Endothelial cell of umbilical vein (primary cell): ENCODE results near the gene KIF2B.

Experiments used
- EZH2 ChIP-seq: IDR thresholded peaks from 2 replicates; pipeline ENCODE4 v1.6.1; 2012; ENCODE audit warnings: borderline replicate concordance, low read depth, mild to moderate bottlenecking, moderate library complexity, low read length, inconsistent platforms; ENCODE audit not compliant: severe bottlenecking
- POLR2A ChIP-seq: IDR thresholded peaks from 2 replicates; pipeline ENCODE4 v1.6.1; 2012; ENCODE audit warnings: low read depth, mild to moderate bottlenecking, control low read depth, low read length
- POLR2AphosphoS5 ChIP-seq: IDR thresholded peaks from 2 replicates; pipeline ENCODE4 v1.6.1; 2012; ENCODE audit warnings: low read depth, mild to moderate bottlenecking, control low read depth, low read length, moderate library complexity; ENCODE audit not compliant: insufficient read depth
- TF ChIP-seq, protein P1 (sequence below), 2 donors: IDR thresholded peaks; 1 replicate in 1 of 2; 2 replicates in 1 of 2; pipeline ENCODE4 v1.5.1; 2011; ENCODE audit warnings: low read length in 2 of 2, mild to moderate bottlenecking in 2 of 2, moderate library complexity in 2 of 2, control low read depth in 1 of 2, inconsistent platforms in 1 of 2, low read depth in 1 of 2; ENCODE audit not compliant: insufficient read depth in 1 of 2; ENCODE audit errors: extremely low read depth in 1 of 2
- TF ChIP-seq, protein P2 (sequence below): IDR thresholded peaks from 2 replicates; pipeline ENCODE4 v1.6.1; 2011; ENCODE audit not compliant: insufficient read depth, insufficient read length

DNA sequence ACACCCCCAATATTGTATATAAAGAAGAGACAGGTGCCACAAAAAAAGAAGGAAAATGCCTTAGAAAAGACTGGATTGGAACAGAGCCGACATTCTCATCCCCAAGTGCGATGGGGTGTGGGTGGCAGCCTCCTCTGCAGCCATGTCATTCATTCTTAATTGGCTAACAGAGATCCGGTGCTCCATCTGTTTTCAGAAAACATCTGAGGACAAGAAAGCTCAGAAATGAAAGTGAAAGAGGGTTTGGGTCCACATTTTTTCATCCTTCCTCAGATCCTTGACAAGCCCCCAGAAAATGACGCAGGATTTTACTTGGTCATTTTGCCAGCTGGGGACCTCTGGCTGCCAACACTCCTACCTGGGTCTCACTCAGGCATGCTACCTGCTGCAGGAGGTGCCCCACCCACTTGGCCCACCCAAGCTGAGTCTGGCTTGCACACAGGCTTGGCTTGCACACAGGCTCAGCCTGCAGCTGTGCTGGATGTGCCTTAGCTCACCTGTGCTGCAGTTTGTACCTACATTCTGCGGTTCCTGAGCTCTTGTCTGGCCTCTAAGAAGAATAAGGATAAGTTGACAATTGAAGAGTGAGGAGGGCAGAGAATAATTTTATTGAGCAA lies 21.9 kb downstream of the KIF2B start:
- TF ChIP-seq, protein P1, sequence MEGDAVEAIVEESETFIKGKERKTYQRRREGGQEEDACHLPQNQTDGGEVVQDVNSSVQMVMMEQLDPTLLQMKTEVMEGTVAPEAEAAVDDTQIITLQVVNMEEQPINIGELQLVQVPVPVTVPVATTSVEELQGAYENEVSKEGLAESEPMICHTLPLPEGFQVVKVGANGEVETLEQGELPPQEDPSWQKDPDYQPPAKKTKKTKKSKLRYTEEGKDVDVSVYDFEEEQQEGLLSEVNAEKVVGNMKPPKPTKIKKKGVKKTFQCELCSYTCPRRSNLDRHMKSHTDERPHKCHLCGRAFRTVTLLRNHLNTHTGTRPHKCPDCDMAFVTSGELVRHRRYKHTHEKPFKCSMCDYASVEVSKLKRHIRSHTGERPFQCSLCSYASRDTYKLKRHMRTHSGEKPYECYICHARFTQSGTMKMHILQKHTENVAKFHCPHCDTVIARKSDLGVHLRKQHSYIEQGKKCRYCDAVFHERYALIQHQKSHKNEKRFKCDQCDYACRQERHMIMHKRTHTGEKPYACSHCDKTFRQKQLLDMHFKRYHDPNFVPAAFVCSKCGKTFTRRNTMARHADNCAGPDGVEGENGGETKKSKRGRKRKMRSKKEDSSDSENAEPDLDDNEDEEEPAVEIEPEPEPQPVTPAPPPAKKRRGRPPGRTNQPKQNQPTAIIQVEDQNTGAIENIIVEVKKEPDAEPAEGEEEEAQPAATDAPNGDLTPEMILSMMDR (IDR thresholded peaks at IDR 0.05; ENCODE audit: extremely low read depth in 1 of 2, insufficient read depth in 1 of 2, low read depth in 1 of 2, low read length in 2 of 2), result no peak
- no peak for TF ChIP-seq EZH2
- no peak for TF ChIP-seq POLR2A
- no peak for TF ChIP-seq POLR2AphosphoS5
- TF ChIP-seq, protein P2, sequence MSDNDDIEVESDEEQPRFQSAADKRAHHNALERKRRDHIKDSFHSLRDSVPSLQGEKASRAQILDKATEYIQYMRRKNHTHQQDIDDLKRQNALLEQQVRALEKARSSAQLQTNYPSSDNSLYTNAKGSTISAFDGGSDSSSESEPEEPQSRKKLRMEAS, result no peak
